Measurements from ENCODE around the gene SIRT5. TPM values are rescaled to one million over a fixed set of nuclear protein-coding genes. Genes with fewer than 3 reads are reported as not detected.

Gene SIRT5
- total RNA-seq, 1 experiment from 2014 or later = 13.8 TPM

GRCh38 chr6:13589801-13590200 is 15.4 kb downstream of the SIRT5 start:
- no peaks in the 10 kb centered on the region for H3K79me2 ChIP-seq (ENCODE audit: insufficient read depth, low read length)
- ATAC-seq = no peak
- H3K27ac ChIP-seq (ENCODE audit: low read depth, low read length) = no peak overlapping the region
- H4K20me1 ChIP-seq (ENCODE audit: insufficient read depth) = no peaks in the 10 kb centered on the region
- H2AFZ ChIP-seq (ENCODE audit: low read depth, low read length, poor library complexity, severe bottlenecking) = no peak overlapping the region
- no peak overlapping the region for H3K4me3 ChIP-seq (replicated peaks in 1 of 2; ENCODE audit: low read depth in 1 of 2, low read length in 2 of 2)
- no peaks in the 10 kb centered on the region for H3K36me3 ChIP-seq (ENCODE audit: control insufficient read depth in 1 of 2, insufficient read depth in 2 of 2, low read length in 2 of 2)
- CTCF ChIA-PET = no interaction called here
- TF ChIP-seq EZH2phosphoT487 (IDR thresholded peaks at IDR 0.05; ENCODE audit: borderline replicate concordance) (no peak), CBX3 (IDR thresholded peaks at IDR 0.05; ENCODE audit: low read depth) (no peak), POLR2A (IDR thresholded peaks at IDR 0.05; ENCODE audit: borderline replicate concordance, extremely low read depth, insufficient read depth, insufficient read length) (no peak), POLR2AphosphoS5 (IDR thresholded peaks at IDR 0.05; ENCODE audit: low read depth, low read length) (no peak), SP1 (IDR thresholded peaks at IDR 0.05; ENCODE audit: low read depth) (no peak), REST (IDR thresholded peaks at IDR 0.05; ENCODE audit: low read depth) (no peak), RAD21 (IDR thresholded peaks at IDR 0.05; ENCODE audit: low read depth) (no peak), ZNF274 (IDR thresholded peaks at IDR 0.05; ENCODE audit: low read depth, low read length) (no peak), ELF1 (IDR thresholded peaks at IDR 0.05; ENCODE audit: borderline replicate concordance, low read depth) (no peak), SRF (IDR thresholded peaks at IDR 0.05; ENCODE audit: low read depth) (no peak), SIN3A (IDR thresholded peaks at IDR 0.05; ENCODE audit: low read depth) (no peak), TCF7L2 (IDR thresholded peaks at IDR 0.05; ENCODE audit: borderline replicate concordance, extremely low read depth, insufficient read depth, insufficient read length) (no peak), EZH2 (IDR thresholded peaks at IDR 0.05) (no peak), YY1 (IDR thresholded peaks at IDR 0.05; ENCODE audit: extremely low read depth, insufficient replicate concordance, low read depth, low read length) (no peak), EGR1 (IDR thresholded peaks at IDR 0.05; ENCODE audit: low read depth) (no peak), FOSL1 (IDR thresholded peaks at IDR 0.05; ENCODE audit: low read depth) (no peak)
- TF ChIP-seq, protein P1, sequence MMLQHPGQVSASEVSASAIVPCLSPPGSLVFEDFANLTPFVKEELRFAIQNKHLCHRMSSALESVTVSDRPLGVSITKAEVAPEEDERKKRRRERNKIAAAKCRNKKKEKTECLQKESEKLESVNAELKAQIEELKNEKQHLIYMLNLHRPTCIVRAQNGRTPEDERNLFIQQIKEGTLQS (IDR thresholded peaks at IDR 0.05) = no peak
- TF ChIP-seq, protein P2, sequence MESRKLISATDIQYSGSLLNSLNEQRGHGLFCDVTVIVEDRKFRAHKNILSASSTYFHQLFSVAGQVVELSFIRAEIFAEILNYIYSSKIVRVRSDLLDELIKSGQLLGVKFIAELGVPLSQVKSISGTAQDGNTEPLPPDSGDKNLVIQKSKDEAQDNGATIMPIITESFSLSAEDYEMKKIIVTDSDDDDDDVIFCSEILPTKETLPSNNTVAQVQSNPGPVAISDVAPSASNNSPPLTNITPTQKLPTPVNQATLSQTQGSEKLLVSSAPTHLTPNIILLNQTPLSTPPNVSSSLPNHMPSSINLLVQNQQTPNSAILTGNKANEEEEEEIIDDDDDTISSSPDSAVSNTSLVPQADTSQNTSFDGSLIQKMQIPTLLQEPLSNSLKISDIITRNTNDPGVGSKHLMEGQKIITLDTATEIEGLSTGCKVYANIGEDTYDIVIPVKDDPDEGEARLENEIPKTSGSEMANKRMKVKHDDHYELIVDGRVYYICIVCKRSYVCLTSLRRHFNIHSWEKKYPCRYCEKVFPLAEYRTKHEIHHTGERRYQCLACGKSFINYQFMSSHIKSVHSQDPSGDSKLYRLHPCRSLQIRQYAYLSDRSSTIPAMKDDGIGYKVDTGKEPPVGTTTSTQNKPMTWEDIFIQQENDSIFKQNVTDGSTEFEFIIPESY (IDR thresholded peaks at IDR 0.05; ENCODE audit: extremely low read depth, insufficient replicate concordance, low read length) = no peak
- TF ChIP-seq, protein P3, sequence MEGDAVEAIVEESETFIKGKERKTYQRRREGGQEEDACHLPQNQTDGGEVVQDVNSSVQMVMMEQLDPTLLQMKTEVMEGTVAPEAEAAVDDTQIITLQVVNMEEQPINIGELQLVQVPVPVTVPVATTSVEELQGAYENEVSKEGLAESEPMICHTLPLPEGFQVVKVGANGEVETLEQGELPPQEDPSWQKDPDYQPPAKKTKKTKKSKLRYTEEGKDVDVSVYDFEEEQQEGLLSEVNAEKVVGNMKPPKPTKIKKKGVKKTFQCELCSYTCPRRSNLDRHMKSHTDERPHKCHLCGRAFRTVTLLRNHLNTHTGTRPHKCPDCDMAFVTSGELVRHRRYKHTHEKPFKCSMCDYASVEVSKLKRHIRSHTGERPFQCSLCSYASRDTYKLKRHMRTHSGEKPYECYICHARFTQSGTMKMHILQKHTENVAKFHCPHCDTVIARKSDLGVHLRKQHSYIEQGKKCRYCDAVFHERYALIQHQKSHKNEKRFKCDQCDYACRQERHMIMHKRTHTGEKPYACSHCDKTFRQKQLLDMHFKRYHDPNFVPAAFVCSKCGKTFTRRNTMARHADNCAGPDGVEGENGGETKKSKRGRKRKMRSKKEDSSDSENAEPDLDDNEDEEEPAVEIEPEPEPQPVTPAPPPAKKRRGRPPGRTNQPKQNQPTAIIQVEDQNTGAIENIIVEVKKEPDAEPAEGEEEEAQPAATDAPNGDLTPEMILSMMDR (IDR thresholded peaks at IDR 0.05 in 2 of 3, conservative IDR thresholded peaks at IDR 0.05 in 1 of 3; ENCODE audit: borderline replicate concordance in 1 of 3, insufficient read depth in 1 of 3, low read depth in 2 of 3, low read length in 2 of 3) = no peak
- no TSS peak for BruUV-seq (replicated peaks)
- RAD21 ChIA-PET (ENCODE audit: low non-redundant PET in 1 of 2, low total read pairs in 2 of 2, uncharacterized antibody in 2 of 2, unreplicated experiment in 2 of 2) = no interaction called here
- no peak overlapping the region for H3K9ac ChIP-seq (ENCODE audit: low read length)
- no peak for DNase-seq (ENCODE audit: low read depth, low spot score)
- intact Hi-C loops (cut with micrococcal nuclease) = no loop called here
- no peaks in the 10 kb centered on the region for H3K9me3 ChIP-seq (ENCODE audit: control insufficient read depth in 1 of 2, insufficient read depth in 1 of 2, low read depth in 1 of 2, low read length in 2 of 2)
- H3K4me1 ChIP-seq (ENCODE audit: control insufficient read depth in 1 of 2, insufficient read depth in 2 of 2, low read length in 2 of 2) = no peaks in the 10 kb centered on the region
- H3K9me2 ChIP-seq (ENCODE audit: insufficient read depth) = no peaks in the 10 kb centered on the region
- H3K27me3 ChIP-seq (ENCODE audit: insufficient read depth, low read length) = no peaks in the 10 kb centered on the region
- no peak overlapping the region for H3K4me2 ChIP-seq (ENCODE audit: low read length)
- POLR2A ChIA-PET = no interaction called here
